ENCODE data around the gene CCDC33. TPM values are rescaled to one million over a fixed set of nuclear protein-coding genes. Genes with fewer than 3 reads are reported as not detected.
A peak's percentile ranks its signal among the peaks of the same experiment; 100 is the strongest.

Gene CCDC33
- total and polyA plus RNA-seq, 2 experiments from 2014 or later, result not detected

GRCh38 chr15:74245342-74245931 lies 9.3 kb downstream of the CCDC33 start:
- H3F3A ChIP-seq (ENCODE audit: insufficient read depth), result peaks cover 5% of the 10 kb centered on the region; the same call in 1 of the 2 replicates
- WGBS, 2 experiments (ENCODE audit: low coverage in 1 of 2, low lambda C conversion rate in 2 of 2, missing lambda C conversion rate in 2 of 2), result 9 to 10% methylated on average over 29 of the region's 36 CpGs
- H3K4me3 ChIP-seq, result no peak overlapping the region
- no peaks in the 10 kb centered on the region for H3K36me3 ChIP-seq (ENCODE audit: low read depth)
- H3K4me2 ChIP-seq (ENCODE audit: unreplicated experiment), result no peak overlapping the region
- no peak overlapping the region for H2AFZ ChIP-seq
- H3K4me1 ChIP-seq (ENCODE audit: insufficient read depth), result peaks cover 19% of the 10 kb centered on the region
- no peak overlapping the region for H3K9ac ChIP-seq
- peak; percentile 20 for DNase-seq
- no peaks in the 10 kb centered on the region for H3K9me3 ChIP-seq (ENCODE audit: low read depth)
- no peak for TF ChIP-seq EZH2 (IDR thresholded peaks at IDR 0.05; ENCODE audit: insufficient read depth, poor library complexity, severe bottlenecking)
- no peak for TF ChIP-seq EZH2phosphoT487 (IDR thresholded peaks at IDR 0.05; ENCODE audit: insufficient read depth, low read depth)
- H3K79me2 ChIP-seq (ENCODE audit: insufficient read depth), result no peaks in the 10 kb centered on the region
- in situ Hi-C loops (cut with MboI), result no loop called here
- no peaks in the 10 kb centered on the region for H4K20me1 ChIP-seq (ENCODE audit: insufficient read depth)
- no peak overlapping the region for H3K27ac ChIP-seq
- H3K27me3 ChIP-seq (replicated peaks; ENCODE audit: insufficient read depth), result 0 out of 2 replicates have a peak, but pooled peaks cover 4% of the 10 kb centered on the region
- no peaks in the 10 kb centered on the region for H3K9me2 ChIP-seq (ENCODE audit: insufficient read depth)

GRCh38 chr15:74250266-74250665 lies 14.1 kb downstream of the CCDC33 start:
- H3K9ac ChIP-seq, result no peak overlapping the region
- H3K4me1 ChIP-seq (ENCODE audit: insufficient read depth), result peaks cover 22% of the 10 kb centered on the region
- no peaks in the 10 kb centered on the region for H3K9me2 ChIP-seq (ENCODE audit: insufficient read depth)
- no peaks in the 10 kb centered on the region for H3K9me3 ChIP-seq (ENCODE audit: low read depth)
- 0 out of 2 replicates have a peak, but pooled peaks cover 9% of the 10 kb centered on the region for H3F3A ChIP-seq (ENCODE audit: insufficient read depth)
- WGBS, 2 experiments (ENCODE audit: low coverage in 1 of 2, low lambda C conversion rate in 2 of 2, missing lambda C conversion rate in 2 of 2), result 82 to 83% methylated on average over 6 of the region's 6 CpGs
- in situ Hi-C loops (cut with MboI), result no loop called here
- H2AFZ ChIP-seq, result no peak overlapping the region
- no peaks in the 10 kb centered on the region for H4K20me1 ChIP-seq (ENCODE audit: insufficient read depth)
- H3K27ac ChIP-seq, result no peak overlapping the region
- H3K27me3 ChIP-seq (replicated peaks; ENCODE audit: insufficient read depth), result 0 out of 2 replicates have a peak, but pooled peaks cover 4% of the 10 kb centered on the region
- no peak for TF ChIP-seq EZH2 (IDR thresholded peaks at IDR 0.05; ENCODE audit: insufficient read depth, poor library complexity, severe bottlenecking)
- no peak for TF ChIP-seq EZH2phosphoT487 (IDR thresholded peaks at IDR 0.05; ENCODE audit: insufficient read depth, low read depth)
- no peak for DNase-seq
- H3K36me3 ChIP-seq (ENCODE audit: low read depth), result no peaks in the 10 kb centered on the region
- no peak overlapping the region for H3K4me2 ChIP-seq (ENCODE audit: unreplicated experiment)
- no peak overlapping the region for H3K4me3 ChIP-seq
- no peaks in the 10 kb centered on the region for H3K79me2 ChIP-seq (ENCODE audit: insufficient read depth)

- H3K4me3 ChIP-seq, result no peak overlapping the region
- no peaks in the 10 kb centered on the region for H3K27me3 ChIP-seq (replicated peaks; ENCODE audit: insufficient read depth)
- no peaks in the 10 kb centered on the region for H3K9me3 ChIP-seq (ENCODE audit: low read depth)
- H2AFZ ChIP-seq, result no peak overlapping the region
- H3K4me2 ChIP-seq (ENCODE audit: unreplicated experiment), result no peak overlapping the region
- in situ Hi-C loops (cut with MboI), result no loop called here
- no peak for DNase-seq
- peaks cover 22% of the 10 kb centered on the region for H3K4me1 ChIP-seq (ENCODE audit: insufficient read depth)
- H3K36me3 ChIP-seq (ENCODE audit: low read depth), result no peaks in the 10 kb centered on the region
- no peaks in the 10 kb centered on the region for H4K20me1 ChIP-seq (ENCODE audit: insufficient read depth)
- 0 out of 2 replicates have a peak, but pooled peaks cover 9% of the 10 kb centered on the region for H3F3A ChIP-seq (ENCODE audit: insufficient read depth)
- no peak overlapping the region for H3K27ac ChIP-seq
- peak overlapping the region; percentile 24; the same call in 1 of the 2 replicates for H3K9ac ChIP-seq
- TF ChIP-seq EZH2 (IDR thresholded peaks at IDR 0.05; ENCODE audit: insufficient read depth, poor library complexity, severe bottlenecking) (no peak), EZH2phosphoT487 (IDR thresholded peaks at IDR 0.05; ENCODE audit: insufficient read depth, low read depth) (no peak)
- 81 to 83% methylated on average over 4 to 5 of the region's 5 CpGs for WGBS, 2 experiments (ENCODE audit: low coverage in 1 of 2, low lambda C conversion rate in 2 of 2, missing lambda C conversion rate in 2 of 2)
- no peaks in the 10 kb centered on the region for H3K79me2 ChIP-seq (ENCODE audit: insufficient read depth)
- no peaks in the 10 kb centered on the region for H3K9me2 ChIP-seq (ENCODE audit: insufficient read depth)
Measured at GRCh38 chr15:74251131-74251811, 15.1 kb downstream of the CCDC33 start.

- H2AFZ ChIP-seq, result no peak overlapping the region
Measured at GRCh38 chr15:74252291-74252690, 16.2 kb downstream of the CCDC33 start.

More at GRCh38 chr15:74252291-74252690, 16.2 kb downstream of the CCDC33 start:
- H3F3A ChIP-seq (ENCODE audit: insufficient read depth), result 0 out of 2 replicates have a peak, but pooled peaks cover 9% of the 10 kb centered on the region
- DNase-seq, result peak; percentile 85
- H3K4me3 ChIP-seq, result no peak overlapping the region
- H4K20me1 ChIP-seq (ENCODE audit: insufficient read depth), result no peaks in the 10 kb centered on the region
- no peaks in the 10 kb centered on the region for H3K9me3 ChIP-seq (ENCODE audit: low read depth)
- no peaks in the 10 kb centered on the region for H3K79me2 ChIP-seq (ENCODE audit: insufficient read depth)
- H3K4me1 ChIP-seq (ENCODE audit: insufficient read depth), result peaks cover 22% of the 10 kb centered on the region
- in situ Hi-C loops (cut with MboI), result no loop called here
- no peaks in the 10 kb centered on the region for H3K36me3 ChIP-seq (ENCODE audit: low read depth)
- H3K27me3 ChIP-seq (replicated peaks; ENCODE audit: insufficient read depth), result no peaks in the 10 kb centered on the region
- TF ChIP-seq EZH2 (IDR thresholded peaks at IDR 0.05; ENCODE audit: insufficient read depth, poor library complexity, severe bottlenecking) (no peak), EZH2phosphoT487 (IDR thresholded peaks at IDR 0.05; ENCODE audit: insufficient read depth, low read depth) (no peak)
- no peaks in the 10 kb centered on the region for H3K9me2 ChIP-seq (ENCODE audit: insufficient read depth)
- WGBS, 2 experiments (ENCODE audit: low coverage in 1 of 2, low lambda C conversion rate in 2 of 2, missing lambda C conversion rate in 2 of 2), result 25 to 27% methylated on average over 6 of the region's 6 CpGs
- H3K27ac ChIP-seq, result peak overlapping the region; percentile 49
- H3K9ac ChIP-seq, result peak overlapping the region; percentile 24; the same call in 1 of the 2 replicates
- H3K4me2 ChIP-seq (ENCODE audit: unreplicated experiment), result peak overlapping the region; percentile 26
